ENCODE measurements around the gene SACM1L.

SACM1L gene

DNA sequence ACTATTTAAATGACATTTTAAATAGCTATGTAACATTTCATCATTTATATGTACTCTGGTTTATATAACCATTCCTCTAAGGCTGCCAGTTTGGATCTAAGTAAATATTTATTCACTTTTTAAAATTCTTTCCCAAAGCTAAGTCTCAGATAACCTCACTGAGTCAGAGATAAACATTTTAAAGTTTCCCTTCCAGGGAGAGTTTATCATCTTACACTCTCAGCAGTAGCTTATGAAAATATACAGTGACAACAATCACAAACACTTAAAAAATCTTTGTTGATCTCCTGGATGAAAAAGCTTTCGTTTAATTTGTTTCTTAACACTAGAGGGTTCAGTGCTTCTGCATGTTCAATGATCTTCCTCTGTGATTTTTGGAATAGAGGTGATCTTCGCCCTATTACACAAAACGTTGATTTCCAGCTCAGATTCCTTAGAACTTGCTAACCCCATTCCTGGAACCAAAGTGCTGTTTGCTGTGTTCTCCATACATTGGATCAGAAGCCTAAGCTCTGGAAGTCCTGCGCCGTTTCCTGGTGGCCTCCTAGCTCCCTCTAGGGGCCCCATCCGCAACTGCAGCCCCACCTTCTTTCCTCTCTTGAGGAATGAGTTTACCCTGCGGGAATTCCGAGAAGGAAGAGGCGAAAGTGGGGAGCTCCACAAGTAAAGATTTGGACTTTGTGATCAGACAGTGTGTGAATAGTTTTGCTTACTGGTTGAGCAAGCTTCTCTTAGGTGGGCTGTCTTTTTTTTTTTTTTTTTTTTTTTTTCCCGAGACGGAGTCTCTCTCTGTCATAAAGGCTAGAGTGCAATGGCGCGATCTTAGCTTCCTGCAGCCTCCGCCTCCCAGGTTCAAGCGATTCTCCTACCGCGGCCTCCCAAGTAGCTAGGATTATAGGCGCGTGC, 29.3 kb upstream of the SACM1L start:
- DNase-seq, result peak in 1 of 2 donors; percentile 12
- H3K9me3 Mint-ChIP-seq, result no peaks in the 10 kb centered on the region
- no peaks in the 10 kb centered on the region for H3K27me3 Mint-ChIP-seq
- ATAC-seq, result no peak
- no peak overlapping the region for H3K4me3 Mint-ChIP-seq
- H3K4me1 Mint-ChIP-seq, result peaks cover 26% of the 10 kb centered on the region
- H3K27ac Mint-ChIP-seq, result no peak overlapping the region

GRCh38 chr3:45660567-45660901, 28.7 kb upstream of the SACM1L start:
- no peaks in the 10 kb centered on the region for H3K9me3 Mint-ChIP-seq
- no peak for ATAC-seq
- H3K27ac Mint-ChIP-seq, result no peak overlapping the region
- no peaks in the 10 kb centered on the region for H3K27me3 Mint-ChIP-seq
- H3K4me1 Mint-ChIP-seq, result peaks cover 32% of the 10 kb centered on the region
- H3K4me3 Mint-ChIP-seq, result no peak overlapping the region
- no peak for DNase-seq

DNA sequence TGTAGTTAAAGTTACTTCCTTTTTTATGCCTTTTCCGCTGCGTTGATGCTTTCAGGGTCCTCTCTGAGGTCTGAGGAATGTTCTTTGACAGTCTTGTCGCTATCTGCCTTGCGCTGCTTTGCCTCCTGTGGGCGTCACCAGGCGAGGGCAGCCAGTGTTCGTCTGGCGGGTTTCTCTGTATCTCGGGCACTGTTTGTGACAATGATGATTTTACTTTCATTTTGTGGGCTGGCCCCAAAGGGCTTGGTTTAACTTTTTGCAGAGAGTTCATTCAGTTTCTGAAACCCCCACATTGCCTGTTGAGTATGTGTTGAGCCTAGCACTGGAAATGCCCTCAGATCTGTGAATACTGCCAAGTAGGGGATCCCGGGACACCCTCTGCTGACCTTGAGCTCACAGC, 24.6 kb upstream of the SACM1L start:
- Mint-ChIP-seq H3K4me1 (peaks cover 60% of the 10 kb centered on the region), H3K27me3 (no peaks in the 10 kb centered on the region), H3K27ac (peak overlapping the region; percentile 48 to 82), H3K9me3 (no peaks in the 10 kb centered on the region), H3K4me3 (peak overlapping the region; percentile 82 to 85)
- ATAC-seq, result peak; percentile 80
- peak; percentile 70 to 74 for DNase-seq

- Mint-ChIP-seq H3K27ac (peak overlapping the region; percentile 48 to 82), H3K9me3 (no peaks in the 10 kb centered on the region), H3K27me3 (no peaks in the 10 kb centered on the region), H3K4me1 (peaks cover 55% of the 10 kb centered on the region), H3K4me3 (peak overlapping the region; percentile 82 to 85)
- ATAC-seq (peak; percentile 35), DNase-seq (peak; percentile 59 to 68)
These were observed 24.1 kb upstream of the SACM1L start for GRCh38 chr3:45665101-45665572.

- Mint-ChIP-seq H3K4me3 (peak overlapping the region in 1 of 2 donors; percentile 1), H3K27me3 (no peaks in the 10 kb centered on the region), H3K9me3 (no peaks in the 10 kb centered on the region), H3K4me1 (peaks cover 53% of the 10 kb centered on the region), H3K27ac (peak overlapping the region in 1 of 2 donors; percentile 83)
- no peak for ATAC-seq
- peak in 1 of 2 donors; percentile 29 for DNase-seq
These were observed 22.3 kb upstream of the SACM1L start for GRCh38 chr3:45666757-45667431.

- Mint-ChIP-seq H3K9me3 (no peaks in the 10 kb centered on the region), H3K27me3 (no peaks in the 10 kb centered on the region), H3K27ac (peak overlapping the region in 1 of 2 donors; percentile 34), H3K4me3 (peak overlapping the region; percentile 29 to 32), H3K4me1 (peaks cover 53% of the 10 kb centered on the region)
- peak; percentile 1 for ATAC-seq
- DNase-seq, result no peak
These were observed 21.6 kb upstream of the SACM1L start for GRCh38 chr3:45667569-45667934.

- no peaks in the 10 kb centered on the region for H3K27me3 Mint-ChIP-seq
- no peak overlapping the region for H3K27ac Mint-ChIP-seq
- peaks cover 36% of the 10 kb centered on the region for H3K4me1 Mint-ChIP-seq
- DNase-seq, result no peak
- ATAC-seq, result no peak
- no peaks in the 10 kb centered on the region for H3K9me3 Mint-ChIP-seq
- no peak overlapping the region for H3K4me3 Mint-ChIP-seq
These were observed 18.8 kb upstream of the SACM1L start for GRCh38 chr3:45670436-45670835.

DNA sequence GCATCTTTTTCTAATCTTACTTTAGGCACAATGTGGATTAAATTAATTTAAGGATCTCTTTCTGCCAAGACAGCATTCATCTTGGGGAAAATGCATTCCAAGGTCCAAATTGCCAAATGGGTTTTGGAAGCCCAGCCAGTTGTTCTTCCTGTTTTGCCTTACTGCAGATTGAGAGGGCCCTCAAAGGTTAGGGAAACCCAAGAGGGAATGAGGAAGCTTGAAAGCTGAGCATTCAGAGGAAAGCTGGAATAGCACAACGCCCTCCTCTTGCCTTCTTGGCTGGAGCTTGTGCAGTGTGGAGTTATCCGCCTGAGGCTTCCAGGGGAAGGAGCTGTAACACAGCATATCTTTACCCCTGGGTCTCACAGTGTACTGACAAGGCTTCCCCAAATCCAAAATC, 18.2 kb upstream of the SACM1L start:
- Mint-ChIP-seq H3K27ac (no peak overlapping the region), H3K4me1 (peaks cover 31% of the 10 kb centered on the region), H3K4me3 (no peak overlapping the region), H3K27me3 (no peaks in the 10 kb centered on the region), H3K9me3 (no peaks in the 10 kb centered on the region)
- DNase-seq (no peak), ATAC-seq (no peak)

GRCh38 chr3:45673273-45673672, 15.9 kb upstream of the SACM1L start:
- Mint-ChIP-seq H3K4me3 (no peak overlapping the region), H3K9me3 (no peaks in the 10 kb centered on the region), H3K4me1 (peaks cover 27% of the 10 kb centered on the region), H3K27ac (no peak overlapping the region), H3K27me3 (no peaks in the 10 kb centered on the region)
- DNase-seq, result no peak
- no peak for ATAC-seq

GRCh38 chr3:45676325-45677032, 12.7 kb upstream of the SACM1L start:
- Mint-ChIP-seq H3K27me3 (no peaks in the 10 kb centered on the region), H3K9me3 (no peaks in the 10 kb centered on the region), H3K4me3 (peak overlapping the region; percentile 82 to 85), H3K4me1 (peaks cover 25% of the 10 kb centered on the region), H3K27ac (peak overlapping the region; percentile 97)
- DNase-seq (no peak), ATAC-seq (peak; percentile 74)

DNA sequence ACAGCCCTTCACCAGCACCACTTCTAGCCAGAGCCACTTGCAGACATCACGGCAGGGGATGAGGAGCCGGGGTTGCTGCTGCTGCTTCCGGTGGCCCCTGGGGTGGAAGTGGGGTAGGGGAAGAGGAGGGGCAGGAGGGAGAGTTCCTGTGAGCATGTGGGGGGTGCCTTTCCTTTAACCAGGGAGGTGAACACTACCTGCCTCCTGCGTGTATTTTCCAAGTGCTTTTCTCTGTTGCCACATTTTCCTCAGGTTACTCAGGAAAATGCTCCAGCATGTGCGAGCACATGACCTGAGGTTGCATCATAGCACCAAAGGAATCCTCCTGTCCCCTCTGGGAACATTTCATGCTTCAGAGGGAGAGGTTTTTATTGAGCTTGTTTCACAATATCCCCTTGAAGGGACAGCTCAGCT, 12.2 kb upstream of the SACM1L start:
- H3K4me3 Mint-ChIP-seq, result peak overlapping the region; percentile 82 to 85
- H3K4me1 Mint-ChIP-seq, result peaks cover 25% of the 10 kb centered on the region
- ATAC-seq (peak; percentile 95), DNase-seq (peak; percentile 39 to 64)
- H3K27ac Mint-ChIP-seq, result peak overlapping the region; percentile 97
- H3K9me3 Mint-ChIP-seq, result no peaks in the 10 kb centered on the region
- no peaks in the 10 kb centered on the region for H3K27me3 Mint-ChIP-seq

DNA sequence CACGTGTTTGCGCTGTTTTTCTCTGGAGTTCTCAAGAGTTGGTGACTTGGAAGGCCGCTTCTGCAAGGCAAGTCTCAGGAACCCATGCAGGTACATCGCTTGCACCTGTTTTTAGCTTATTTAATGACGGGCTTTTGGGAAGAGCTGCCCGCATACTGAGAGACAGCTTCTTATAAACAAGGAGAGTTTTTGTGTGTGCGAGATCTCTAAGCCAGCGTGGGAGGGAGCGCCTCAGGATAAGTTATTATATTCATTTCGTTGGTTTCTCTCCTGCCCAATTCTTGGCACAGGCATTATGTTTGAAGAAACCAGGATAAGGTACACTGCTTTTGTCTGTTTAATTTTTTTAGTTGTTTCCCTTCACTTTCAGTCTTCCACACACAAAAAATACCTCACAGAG, 11.4 kb upstream of the SACM1L start:
- no peaks in the 10 kb centered on the region for H3K9me3 Mint-ChIP-seq
- ATAC-seq (no peak), DNase-seq (no peak)
- no peaks in the 10 kb centered on the region for H3K27me3 Mint-ChIP-seq
- peaks cover 25% of the 10 kb centered on the region for H3K4me1 Mint-ChIP-seq
- no peak overlapping the region for H3K4me3 Mint-ChIP-seq
- peak overlapping the region in 1 of 2 donors; percentile 97 for H3K27ac Mint-ChIP-seq

DNA sequence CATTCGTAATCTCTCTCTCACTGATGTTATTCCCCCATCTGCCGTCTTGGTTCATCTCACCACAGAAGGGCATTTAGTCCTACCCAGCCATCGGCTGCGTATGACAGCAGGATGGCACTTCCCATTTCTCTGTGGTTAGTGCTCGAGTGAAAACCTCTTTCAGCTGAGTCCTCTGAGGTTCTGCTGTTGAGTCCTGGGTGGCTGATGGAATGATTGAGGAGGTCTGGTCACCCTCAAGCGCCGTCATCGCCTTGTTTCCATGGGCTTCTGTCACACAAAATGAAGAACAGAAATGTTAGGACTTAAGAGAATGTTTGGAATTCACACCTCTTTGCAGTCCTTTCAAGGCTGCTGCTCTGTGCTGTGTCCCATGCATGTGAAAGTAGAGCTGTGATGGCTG, 9.4 kb upstream of the SACM1L start:
- H3K9me3 Mint-ChIP-seq, result no peaks in the 10 kb centered on the region
- no peaks in the 10 kb centered on the region for H3K27me3 Mint-ChIP-seq
- no peak overlapping the region for H3K4me3 Mint-ChIP-seq
- H3K27ac Mint-ChIP-seq, result no peak overlapping the region
- DNase-seq, result no peak
- ATAC-seq, result no peak
- peaks cover 33% of the 10 kb centered on the region for H3K4me1 Mint-ChIP-seq

- ATAC-seq, result no peak
- Mint-ChIP-seq H3K27ac (no peak overlapping the region), H3K9me3 (no peaks in the 10 kb centered on the region), H3K27me3 (no peaks in the 10 kb centered on the region), H3K4me3 (no peak overlapping the region), H3K4me1 (peaks cover 32% of the 10 kb centered on the region)
- no peak for DNase-seq
These were observed 8.0 kb upstream of the SACM1L start for GRCh38 chr3:45681221-45681620.

DNA sequence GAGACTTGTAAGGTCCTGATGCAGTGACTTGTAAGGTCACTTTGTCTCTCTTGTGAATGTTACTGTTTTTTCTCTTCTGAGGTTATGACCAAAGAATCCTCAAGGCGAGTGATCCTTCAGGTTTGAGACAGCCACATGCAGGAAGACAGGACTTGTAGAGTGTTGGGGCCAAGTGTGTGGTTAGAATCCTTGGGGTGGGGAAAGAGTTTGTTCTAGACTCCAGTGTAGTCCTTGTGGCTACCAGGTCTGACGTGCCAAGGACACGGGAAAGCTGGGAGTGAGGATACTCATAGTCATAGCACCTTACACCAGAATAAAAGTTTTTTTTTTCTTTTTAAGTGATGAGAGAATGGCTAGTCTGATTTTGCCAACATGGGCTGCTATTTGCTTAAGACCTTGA, 7.3 kb upstream of the SACM1L start:
- no peak overlapping the region for H3K4me3 Mint-ChIP-seq
- H3K4me1 Mint-ChIP-seq, result peaks cover 26% of the 10 kb centered on the region
- no peak overlapping the region for H3K27ac Mint-ChIP-seq
- no peaks in the 10 kb centered on the region for H3K27me3 Mint-ChIP-seq
- DNase-seq (no peak), ATAC-seq (no peak)
- H3K9me3 Mint-ChIP-seq, result no peaks in the 10 kb centered on the region

- Mint-ChIP-seq H3K4me3 (no peak overlapping the region), H3K9me3 (no peaks in the 10 kb centered on the region), H3K27me3 (no peaks in the 10 kb centered on the region), H3K27ac (no peak overlapping the region), H3K4me1 (peaks cover 21% of the 10 kb centered on the region)
- no peak for ATAC-seq
- no peak for DNase-seq
These were observed 6.9 kb upstream of the SACM1L start for GRCh38 chr3:45682311-45682710.

All from stimulated activated naive CD8-positive, alpha-beta T cell treated with anti-CD3 and anti-CD28 coated beads, Interleukin-15, amount 100 ng/mL, for 72 hours (primary cell).